Measurements from ENCODE around the gene TMEM212.
A peak's percentile ranks its signal among the peaks of the same experiment; 100 is the strongest.

The TMEM212 gene

GRCh38 chr3:171827836-171828458 lies 15.2 kb upstream of the TMEM212 start:
- DNase-seq (ENCODE audit: low read depth) = no peak
- H3K4me3 ChIP-seq (ENCODE audit: control insufficient read depth, low read depth, low read length) = no peak overlapping the region
- TF ChIP-seq CTCF (IDR thresholded peaks at IDR 0.05; ENCODE audit: control insufficient read depth, insufficient read depth, low read depth, low read length, missing control alignments) = no peak

- no peak for DNase-seq (ENCODE audit: low read depth)
- no peak for TF ChIP-seq CTCF (IDR thresholded peaks at IDR 0.05; ENCODE audit: control insufficient read depth, insufficient read depth, low read depth, low read length, missing control alignments)
- H3K4me3 ChIP-seq (ENCODE audit: control insufficient read depth, low read depth, low read length) = no peak overlapping the region
Measured at GRCh38 chr3:171828902-171829770, 14.0 kb upstream of the TMEM212 start.

- TF ChIP-seq CTCF (IDR thresholded peaks at IDR 0.05; ENCODE audit: control insufficient read depth, insufficient read depth, low read depth, low read length, missing control alignments) = peak; percentile 86
- H3K4me3 ChIP-seq (ENCODE audit: control insufficient read depth, low read depth, low read length) = no peak overlapping the region
- no peak for DNase-seq (ENCODE audit: low read depth)
Measured at GRCh38 chr3:171829841-171830517, 13.2 kb upstream of the TMEM212 start.

- TF ChIP-seq CTCF (IDR thresholded peaks at IDR 0.05; ENCODE audit: control insufficient read depth, insufficient read depth, low read depth, low read length, missing control alignments) = no peak
- DNase-seq (ENCODE audit: low read depth) = no peak
- H3K4me3 ChIP-seq (ENCODE audit: control insufficient read depth, low read depth, low read length) = no peak overlapping the region
Measured at GRCh38 chr3:171830518-171830875, 12.7 kb upstream of the TMEM212 start.

- H3K4me3 ChIP-seq (ENCODE audit: control insufficient read depth, low read depth, low read length) = no peak overlapping the region
- no peak for TF ChIP-seq CTCF (IDR thresholded peaks at IDR 0.05; ENCODE audit: control insufficient read depth, insufficient read depth, low read depth, low read length, missing control alignments)
- no peak for DNase-seq (ENCODE audit: low read depth)
Measured at GRCh38 chr3:171831936-171832335, 11.2 kb upstream of the TMEM212 start.

GRCh38 chr3:171832989-171833388 lies 10.2 kb upstream of the TMEM212 start:
- TF ChIP-seq CTCF (IDR thresholded peaks at IDR 0.05; ENCODE audit: control insufficient read depth, insufficient read depth, low read depth, low read length, missing control alignments) = no peak
- no peak for DNase-seq (ENCODE audit: low read depth)
- H3K4me3 ChIP-seq (ENCODE audit: control insufficient read depth, low read depth, low read length) = no peak overlapping the region

Data from AG09309 (cell line).